BLaER1 treated with 17β-estradiol and CSF1 and Interleukin-3, amounts not matched to agents 10 nM and 100 nM (cell line): ENCODE results near the gene ZCCHC24.

Experiments
- H3K27ac ChIP-seq, 11 experiments: shearing (Covaris generic); formaldehyde crosslinking; 2 replicates each; pipeline ENCODE4 v1.8.1; 2022
- H3K27me3 ChIP-seq, 11 experiments: shearing (Covaris generic); formaldehyde crosslinking; 2 replicates each; pipeline ENCODE4 v1.8.1; 2022
- H3K36me3 ChIP-seq, 11 experiments: shearing (Covaris generic); formaldehyde crosslinking; 2 replicates each; pipeline ENCODE4 v1.8.1; 2022
- H3K4me1 ChIP-seq, 10 experiments: shearing (Covaris generic); formaldehyde crosslinking; 2 replicates each; pipeline ENCODE4 v1.8.1; 2022
- H3K4me2 ChIP-seq, 11 experiments: shearing (Covaris generic); formaldehyde crosslinking; 2 replicates each; pipeline ENCODE4 v1.8.1; 2022
- H3K4me3 ChIP-seq, 10 experiments: shearing (Covaris generic); formaldehyde crosslinking; 2 replicates each; pipeline ENCODE4 v1.8.1; 2022
- H3K9ac ChIP-seq, 11 experiments: shearing (Covaris generic); formaldehyde crosslinking; 2 replicates each; pipeline ENCODE4 v1.8.1; 2022
- H3K9me3 ChIP-seq, 11 experiments: shearing (Covaris generic); formaldehyde crosslinking; replicated peaks in 1 of 11; 2 replicates each; pipeline ENCODE4 v1.8.1; 2022
- H4K20me1 ChIP-seq, 11 experiments: shearing (Covaris generic); formaldehyde crosslinking; 2 replicates each; pipeline ENCODE4 v1.8.1; 2022
- Cebpa-rat ChIP-seq, 11 experiments: shearing (Covaris generic); IDR thresholded peaks; 2 replicates each; pipeline ENCODE4 v1.8.1; 2022

Gene ZCCHC24

GRCh38 chr10:79445161-79445976, at the start of gene ZCCHC24:
Gene ZCCHC24 (minus strand): TSS chr10:79445624. CDS start chr10:79445440, 184 bp downstream.
- no peaks in the 10 kb centered on the region for H3K27me3 ChIP-seq
- H4K20me1 ChIP-seq = peaks cover 36 to 44% (median 44%) of the 10 kb centered on the region in 11 experiments
- peaks cover 27 to 74% (median 62%) of the 10 kb centered on the region in 10 experiments for H3K4me1 ChIP-seq
- H3K27ac ChIP-seq = peak within 1 kb of the TSS; percentile 26 to 86 (median 81); a peak in 21 of 22 replicates
- peaks cover 0 to 25% (median 10%) of the 10 kb centered on the region in 11 experiments; a peak in 6 of 22 replicates for H3K36me3 ChIP-seq
- TF ChIP-seq Cebpa-rat (IDR thresholded peaks at IDR 0.05) = no peak
- H3K4me3 ChIP-seq = peak within 1 kb of the TSS; percentile 72 to 88 (median 81)
- no peaks in the 10 kb centered on the region for H3K9me3 ChIP-seq
- H3K4me2 ChIP-seq = peak within 1 kb of the TSS; percentile 89 to 99 (median 97)
- H3K9ac ChIP-seq = peak within 1 kb of the TSS; percentile 80 to 89 (median 84)

GRCh38 chr10:79493806-79494205, 48.4 kb upstream of the ZCCHC24 start:
- no peak overlapping the region for H3K4me2 ChIP-seq
- H3K27ac ChIP-seq = no peak overlapping the region
- no peaks in the 10 kb centered on the region for H4K20me1 ChIP-seq
- H3K27me3 ChIP-seq = no peaks in the 10 kb centered on the region
- no peak overlapping the region for H3K4me3 ChIP-seq
- H3K9me3 ChIP-seq = no peaks in the 10 kb centered on the region
- H3K4me1 ChIP-seq = peaks cover 18 to 61% (median 45%) of the 10 kb centered on the region in 10 experiments
- no peak overlapping the region for H3K9ac ChIP-seq
- no peaks in the 10 kb centered on the region for H3K36me3 ChIP-seq
- TF ChIP-seq Cebpa-rat (IDR thresholded peaks at IDR 0.05) = no peak

- Histone ChIP-seq H3K27me3 (no peaks in the 10 kb centered on the region), H3K4me3 (no peak overlapping the region), H3K36me3 (no peaks in the 10 kb centered on the region), H3K27ac (no peak overlapping the region), H4K20me1 (no peaks in the 10 kb centered on the region), H3K4me2 (no peak overlapping the region), H3K9ac (no peak overlapping the region), H3K4me1 (peaks cover 18 to 61% (median 45%) of the 10 kb centered on the region in 10 experiments), H3K9me3 (no peaks in the 10 kb centered on the region)
- no peak for TF ChIP-seq Cebpa-rat (IDR thresholded peaks at IDR 0.05)
Observed at GRCh38 chr10:79492839-79493238, 47.4 kb upstream of the ZCCHC24 start.

GRCh38 chr10:79492256-79492655, 46.8 kb upstream of the ZCCHC24 start:
- Histone ChIP-seq H4K20me1 (no peaks in the 10 kb centered on the region), H3K4me3 (no peak overlapping the region), H3K27me3 (no peaks in the 10 kb centered on the region), H3K9me3 (no peaks in the 10 kb centered on the region), H3K4me2 (no peak overlapping the region), H3K36me3 (no peaks in the 10 kb centered on the region), H3K9ac (no peak overlapping the region), H3K4me1 (peaks cover 18 to 57% (median 43%) of the 10 kb centered on the region in 10 experiments), H3K27ac (no peak overlapping the region)
- no peak for TF ChIP-seq Cebpa-rat (IDR thresholded peaks at IDR 0.05)

GRCh38 chr10:79491143-79491835, 45.9 kb upstream of the ZCCHC24 start:
- H3K36me3 ChIP-seq = no peaks in the 10 kb centered on the region
- no peak overlapping the region for H3K4me3 ChIP-seq
- peak overlapping the region in 5 of 11 experiments; percentile 8 to 55 (median 25); a peak in 6 of 22 replicates for H3K27ac ChIP-seq
- H3K9me3 ChIP-seq = no peaks in the 10 kb centered on the region
- 0 out of 22 replicates have a peak overlapping the region, but pooled peaks of 1 of the 11 experiments have one; percentile 39 for H3K9ac ChIP-seq
- H3K4me1 ChIP-seq = peaks cover 18 to 48% (median 36%) of the 10 kb centered on the region in 10 experiments
- H3K4me2 ChIP-seq = peak overlapping the region; percentile 52 to 80 (median 74)
- H4K20me1 ChIP-seq = no peaks in the 10 kb centered on the region
- no peaks in the 10 kb centered on the region for H3K27me3 ChIP-seq
- TF ChIP-seq Cebpa-rat (IDR thresholded peaks at IDR 0.05) = no peak

- H3K4me3 ChIP-seq = no peak overlapping the region; a peak in 1 of 20 replicates
- no peaks in the 10 kb centered on the region for H3K9me3 ChIP-seq
- H3K4me2 ChIP-seq = peak overlapping the region; percentile 52 to 80 (median 74)
- H3K9ac ChIP-seq = peak overlapping the region in 7 of 11 experiments; percentile 23 to 55 (median 39); a peak in 11 of 22 replicates
- no peak for TF ChIP-seq Cebpa-rat (IDR thresholded peaks at IDR 0.05)
- no peaks in the 10 kb centered on the region for H3K27me3 ChIP-seq
- no peaks in the 10 kb centered on the region for H3K36me3 ChIP-seq
- no peaks in the 10 kb centered on the region for H4K20me1 ChIP-seq
- H3K27ac ChIP-seq = peak overlapping the region in 7 of 11 experiments; percentile 8 to 55 (median 29); a peak in 10 of 22 replicates
- peaks cover 18 to 41% (median 30%) of the 10 kb centered on the region in 10 experiments for H3K4me1 ChIP-seq
Observed at GRCh38 chr10:79490400-79491142, 45.1 kb upstream of the ZCCHC24 start.

GRCh38 chr10:79488870-79489269, 43.4 kb upstream of the ZCCHC24 start:
- Histone ChIP-seq H3K4me2 (no peak overlapping the region), H3K4me1 (peaks cover 18 to 31% (median 22%) of the 10 kb centered on the region in 10 experiments), H3K4me3 (no peak overlapping the region), H3K36me3 (no peaks in the 10 kb centered on the region), H4K20me1 (no peaks in the 10 kb centered on the region), H3K9me3 (no peaks in the 10 kb centered on the region), H3K9ac (no peak overlapping the region), H3K27me3 (no peaks in the 10 kb centered on the region), H3K27ac (no peak overlapping the region)
- no peak for TF ChIP-seq Cebpa-rat (IDR thresholded peaks at IDR 0.05)

GRCh38 chr10:79488336-79488735, 42.9 kb upstream of the ZCCHC24 start:
- H3K36me3 ChIP-seq = no peaks in the 10 kb centered on the region
- no peak overlapping the region for H3K27ac ChIP-seq
- TF ChIP-seq Cebpa-rat (IDR thresholded peaks at IDR 0.05) = no peak
- H4K20me1 ChIP-seq = no peaks in the 10 kb centered on the region
- no peaks in the 10 kb centered on the region for H3K9me3 ChIP-seq
- peaks cover 18 to 31% (median 22%) of the 10 kb centered on the region in 10 experiments for H3K4me1 ChIP-seq
- no peak overlapping the region for H3K4me3 ChIP-seq
- no peak overlapping the region for H3K4me2 ChIP-seq
- no peak overlapping the region for H3K9ac ChIP-seq
- H3K27me3 ChIP-seq = no peaks in the 10 kb centered on the region
